CD4-positive, alpha-beta T cell treated with Interleukin-15 for 4 hours (primary cell): Measurements from ENCODE around the gene ZNF768.
A peak's percentile ranks its signal among the peaks of the same experiment; 100 is the strongest.
"Not testable (repeated sequence)": the region's sequence is repeated elsewhere in the genome, so short reads cannot be mapped to it uniquely, and the experiment has no call there.

ENCODE experiments used
- DNase-seq: peaks from one replicate; pipeline ENCODE4 v3.0.0-alpha.2; 2020; ENCODE audit warnings: low spot score

Gene ZNF768

DNA sequence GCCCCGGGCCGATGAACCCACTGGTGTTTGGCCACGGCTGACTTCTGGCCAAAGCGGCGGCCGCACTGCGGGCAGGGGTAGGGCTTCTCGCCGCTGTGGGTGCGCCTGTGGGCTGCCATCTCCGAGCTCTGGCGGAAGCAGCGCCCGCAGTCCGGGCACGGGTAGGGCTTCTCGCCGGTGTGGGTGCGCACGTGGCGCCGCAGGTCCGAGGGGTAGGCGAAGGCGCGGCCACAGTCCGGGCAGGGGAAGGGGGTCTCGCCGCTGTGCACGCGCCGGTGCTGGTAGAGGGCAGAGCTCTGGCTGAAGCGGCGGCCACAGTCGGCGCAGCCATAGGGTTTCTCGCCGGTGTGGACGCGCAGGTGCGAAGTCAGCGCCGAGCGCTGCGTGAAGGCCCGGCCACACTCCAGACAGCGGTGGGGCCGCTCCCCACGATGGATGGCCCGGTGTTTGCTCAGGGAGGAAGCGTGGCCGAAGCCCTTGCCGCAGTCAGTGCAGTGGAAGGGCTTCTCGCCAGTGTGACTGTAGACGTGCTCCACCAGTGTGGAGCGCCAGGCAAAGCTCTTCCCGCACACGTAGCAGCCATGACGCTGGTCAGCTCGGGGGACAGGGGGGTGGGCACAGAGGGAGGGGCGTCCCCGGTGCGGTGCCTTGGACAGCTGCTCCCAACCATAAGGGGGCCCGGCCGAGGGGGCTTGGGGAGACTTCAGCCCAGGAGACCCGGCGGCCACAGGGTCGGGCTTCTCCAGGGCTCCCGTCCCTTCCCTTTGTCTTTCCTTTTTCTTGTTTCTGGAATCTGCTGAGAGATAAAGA lies 29.2 kb upstream of the ZNF768 start:
- no peak for DNase-seq

DNA sequence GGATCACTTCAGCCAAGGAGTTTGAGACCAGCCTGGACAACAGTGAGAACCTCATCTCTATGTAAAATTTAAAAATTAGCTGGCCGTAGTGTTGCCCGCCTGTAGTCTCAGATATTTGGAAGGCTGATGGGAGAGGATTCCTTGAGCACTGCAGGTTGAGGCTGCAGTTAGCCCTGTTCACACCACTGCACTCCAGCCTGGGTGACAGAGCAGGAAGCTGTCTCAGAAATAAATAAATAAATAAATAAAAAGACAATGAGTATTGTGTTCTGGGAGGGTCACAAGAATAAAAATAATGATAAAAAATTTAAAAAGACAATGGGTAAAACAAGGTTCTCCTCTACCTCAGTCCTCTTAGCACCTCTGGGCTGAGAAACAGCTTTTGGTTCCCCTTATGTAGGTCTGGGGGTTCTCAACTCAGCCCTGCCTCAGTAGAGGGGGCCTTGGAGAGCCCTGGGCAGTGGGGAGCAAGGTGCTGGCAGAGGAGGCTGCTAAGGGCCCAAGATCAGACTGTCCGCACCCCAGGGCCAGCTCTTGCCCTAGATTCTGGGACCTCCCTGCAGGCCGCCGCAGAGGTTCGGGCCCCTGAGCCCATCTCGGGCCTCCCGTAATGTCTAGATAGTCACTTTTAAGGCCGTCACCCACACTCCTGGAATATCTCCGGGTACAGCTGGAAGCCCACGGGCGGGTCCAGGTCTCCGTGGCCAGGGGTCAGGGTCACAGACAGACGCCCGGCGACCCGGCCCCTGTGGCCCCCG lies 28.4 kb upstream of the ZNF768 start:
- DNase-seq, result no peak

- DNase-seq, result no peak
Measured at GRCh38 chr16:30553393-30553899, 27.1 kb upstream of the ZNF768 start.

GRCh38 chr16:30552956-30553355 lies 26.6 kb upstream of the ZNF768 start:
- no peak for DNase-seq

GRCh38 chr16:30551781-30552180 lies 25.4 kb upstream of the ZNF768 start:
- DNase-seq, result peak; percentile 82

DNA sequence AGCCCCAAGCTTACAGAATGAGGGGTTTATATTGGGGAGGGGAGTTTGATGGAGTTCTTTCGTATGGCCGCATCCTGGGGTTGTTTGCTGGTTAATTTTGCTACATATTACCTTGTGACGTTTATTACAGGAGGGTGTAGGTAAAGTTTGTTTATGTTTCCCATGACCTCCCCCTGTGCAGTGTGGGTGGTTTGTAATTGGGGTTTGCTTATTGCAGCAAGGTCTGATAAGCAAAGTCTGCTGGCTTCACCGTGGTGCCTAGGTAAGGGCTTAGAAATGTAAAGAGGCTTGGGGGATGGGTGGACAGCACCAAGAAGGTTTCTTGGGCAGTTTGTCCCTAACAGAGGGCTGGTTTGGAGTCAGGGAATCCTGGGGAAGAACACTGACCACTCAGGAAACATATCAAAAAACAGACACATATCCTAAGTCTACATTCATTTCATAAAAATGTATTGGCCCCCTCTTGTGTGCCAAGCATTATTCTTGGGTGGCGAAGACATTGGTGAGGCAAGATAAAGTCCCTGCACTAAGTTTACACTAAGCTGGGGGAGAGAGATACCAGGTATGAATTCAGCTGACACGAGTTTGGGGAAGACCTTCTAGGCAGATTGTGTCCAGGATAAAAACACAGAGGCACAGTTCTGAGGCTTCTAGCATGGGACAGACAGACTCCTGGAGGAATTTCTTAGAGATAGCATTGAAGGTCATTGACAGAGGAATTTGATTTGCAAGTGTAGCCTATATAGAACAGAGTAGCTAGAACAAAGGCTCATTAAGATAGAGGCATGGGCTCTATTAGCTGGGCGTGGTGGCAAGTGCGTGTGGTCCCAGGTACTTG lies 22.3 kb upstream of the ZNF768 start:
- no peak for DNase-seq

DNA sequence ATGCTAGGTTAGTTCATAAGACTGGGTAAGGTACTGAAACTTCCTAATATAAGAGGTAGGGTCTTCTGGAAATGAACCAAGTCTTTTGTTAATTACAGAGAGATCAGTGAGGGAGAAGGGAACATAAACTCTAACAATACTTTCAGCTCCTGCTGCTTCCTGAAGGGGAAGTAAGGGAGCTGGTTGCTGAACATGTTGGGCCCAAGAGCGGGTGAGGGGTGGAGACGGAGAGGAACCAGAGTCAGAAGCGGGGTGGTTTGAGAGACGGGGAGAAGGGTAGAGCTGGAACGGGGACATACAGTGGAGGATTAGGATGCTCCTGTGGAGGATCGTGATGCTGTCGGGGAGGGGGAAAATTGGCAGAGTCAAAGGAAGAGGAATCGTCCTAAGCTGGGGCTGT lies 19.7 kb upstream of the ZNF768 start:
- DNase-seq, result no peak

DNA sequence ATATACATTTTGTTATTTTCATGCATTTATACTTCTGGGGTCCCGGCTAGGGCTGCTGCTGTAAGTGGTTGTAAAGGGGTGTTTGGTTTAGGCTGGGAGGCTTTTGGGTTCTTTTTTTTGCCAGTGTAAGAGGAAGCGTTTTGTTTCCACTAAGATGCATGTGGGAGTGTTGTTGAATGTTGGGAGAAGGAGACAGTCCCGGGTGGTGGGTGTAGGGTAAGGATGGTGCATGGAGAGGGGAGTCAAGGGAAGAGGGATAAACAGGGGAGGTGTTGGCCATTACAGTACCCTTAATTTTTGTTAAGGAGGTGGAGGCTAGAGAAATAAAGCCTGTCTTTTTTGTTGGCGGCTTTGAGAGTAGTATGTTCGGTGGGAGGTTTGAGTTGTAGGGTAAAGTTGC lies 16.7 kb upstream of the ZNF768 start:
- DNase-seq, result no peak

GRCh38 chr16:30541502-30542329 lies 15.3 kb upstream of the ZNF768 start:
- no peak for DNase-seq

- not testable (repeated sequence) for DNase-seq
Measured at GRCh38 chr16:30540916-30541464, 14.6 kb upstream of the ZNF768 start.

DNA sequence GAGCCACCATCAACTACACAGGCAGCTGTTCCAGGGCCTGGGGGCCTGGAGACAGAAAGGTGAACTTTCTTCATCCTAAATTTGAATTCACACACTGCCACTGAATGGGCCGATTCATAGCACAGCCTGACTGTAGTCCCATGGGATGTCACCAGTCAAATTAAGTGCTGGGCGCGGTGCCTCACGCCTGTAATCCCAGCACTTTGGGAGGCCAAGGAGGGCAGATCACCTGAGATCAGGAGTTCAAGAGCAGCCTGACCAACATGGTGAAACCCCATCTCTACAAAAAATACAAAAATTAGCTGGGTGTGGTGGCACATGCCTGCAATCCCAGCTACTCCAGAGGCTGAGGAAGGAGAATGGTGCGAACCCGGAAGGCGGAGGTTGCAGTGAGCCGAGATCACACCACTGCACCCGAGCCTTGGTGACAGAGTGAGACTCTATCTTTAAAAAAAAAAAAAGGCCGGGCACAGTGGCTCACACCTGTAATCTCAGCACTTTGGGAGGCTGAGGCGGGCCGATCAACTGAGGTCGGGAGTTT lies 13.7 kb upstream of the ZNF768 start:
- DNase-seq, result not testable (repeated sequence)

GRCh38 chr16:30539000-30539964 lies 12.9 kb upstream of the ZNF768 start:
- no peak for DNase-seq

- DNase-seq, result not testable (repeated sequence)
Measured at GRCh38 chr16:30536391-30537024, 10.1 kb upstream of the ZNF768 start.

DNA sequence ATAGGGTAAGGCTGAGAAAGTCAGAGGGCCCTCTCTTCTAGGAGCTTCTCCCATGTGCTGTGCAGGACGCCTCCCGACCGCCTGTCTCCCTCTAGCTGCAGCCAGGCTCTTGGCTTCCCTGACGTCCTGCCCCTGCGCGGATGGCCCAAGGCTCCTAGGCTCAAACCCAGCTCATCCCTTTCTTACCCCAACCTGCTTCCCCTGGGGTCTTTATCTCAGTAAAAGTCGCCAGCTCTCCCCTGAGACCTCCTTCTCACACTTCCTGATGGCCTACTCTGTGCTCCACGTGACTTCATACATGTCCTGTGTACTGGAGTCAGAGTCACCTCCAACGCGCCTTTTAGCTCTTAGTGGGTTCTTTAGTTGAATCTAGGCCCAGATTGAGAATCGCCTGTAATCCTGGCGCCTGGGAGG lies 9.4 kb upstream of the ZNF768 start:
- DNase-seq, result peak; percentile 56

DNA sequence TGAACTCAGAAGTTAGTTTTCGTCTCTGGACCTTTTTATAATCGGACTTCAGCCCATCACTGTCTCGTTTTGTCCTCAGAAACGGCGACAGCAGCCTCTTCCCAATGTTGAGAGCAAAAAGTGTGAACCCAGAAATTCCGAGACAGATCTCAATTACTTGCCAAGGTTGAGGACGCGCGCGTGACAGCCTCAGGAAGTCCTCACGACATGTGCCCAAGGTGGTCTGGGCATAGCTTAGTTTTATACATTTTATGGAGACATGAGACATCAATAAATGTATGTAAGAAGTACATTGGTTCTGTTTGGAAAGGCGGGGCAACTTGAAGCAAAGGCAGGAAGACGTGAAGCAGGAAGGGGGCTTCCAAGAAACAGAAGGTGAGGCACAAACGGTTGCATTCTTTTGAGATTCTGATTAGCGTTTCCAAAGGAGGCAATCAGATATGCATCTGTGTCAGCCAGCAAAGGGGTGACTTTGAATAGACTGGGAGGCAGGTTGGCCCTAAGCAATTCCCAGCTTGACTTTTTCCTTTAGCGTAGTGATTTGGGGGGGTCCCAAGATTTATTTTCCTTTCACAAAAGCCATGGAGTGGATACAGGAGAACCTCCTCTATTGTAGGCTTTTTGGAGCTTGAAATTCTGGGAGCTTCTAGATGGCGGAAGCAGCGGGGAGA lies 8.9 kb upstream of the ZNF768 start:
- peak; percentile 64 for DNase-seq

DNA sequence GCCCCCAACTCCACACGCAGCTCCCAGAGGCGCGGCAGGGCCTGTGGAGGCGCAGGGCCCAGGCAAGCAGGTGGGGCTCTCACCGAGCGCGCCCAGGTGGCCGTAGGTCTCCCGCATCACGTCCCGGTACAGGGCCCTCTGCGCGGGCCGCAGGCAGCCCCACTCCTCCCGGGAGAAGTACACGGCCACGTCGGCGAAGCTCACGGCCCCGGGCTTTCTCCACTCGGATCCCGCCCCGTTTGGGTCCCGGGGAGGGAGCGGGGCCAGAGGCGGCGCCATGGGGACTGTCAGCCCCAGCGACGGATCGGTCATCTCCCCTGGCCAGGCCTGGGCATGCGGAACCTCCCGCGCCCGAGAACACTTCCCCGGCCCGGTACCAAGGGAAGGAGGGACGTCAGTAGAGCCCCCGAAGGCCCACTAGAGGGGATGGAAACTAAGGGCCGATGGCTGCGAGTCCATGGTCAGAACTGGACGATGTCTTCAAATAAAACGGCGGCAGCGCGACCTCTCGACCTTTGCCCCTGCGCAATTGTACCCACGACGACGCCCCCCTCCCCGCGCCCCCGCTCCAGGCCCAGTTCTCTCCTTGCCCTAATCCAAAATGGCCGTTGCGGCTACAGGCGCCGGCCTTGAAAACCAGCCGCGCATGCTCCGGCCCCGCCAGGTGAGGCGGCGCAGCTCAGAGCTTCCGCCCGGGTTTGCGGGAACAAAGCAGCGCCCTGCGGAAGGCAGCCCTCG lies 8.2 kb upstream of the ZNF768 start, which contains the start of gene ZNF747:
TSS of gene ZNF747 (minus strand) at position 491 of the 738 bp plus-strand sequence. CDS start at position 312, 179 bp downstream.
- DNase-seq, result peak; percentile 93

- DNase-seq, result no peak
Measured at GRCh38 chr16:30533748-30534367, 7.5 kb upstream of the ZNF768 start.
